ENCODE data around the gene PMF1.
A peak's percentile ranks its signal among the peaks of the same experiment; 100 is the strongest.
"Not testable (repeated sequence)": the region's sequence is repeated elsewhere in the genome, so short reads cannot be mapped to it uniquely, and the experiment has no call there.

The PMF1 gene

GRCh38 chr1:156214024-156214748 is 1.4 kb downstream of the PMF1 start:
- peak overlapping the region; percentile 85 for H3K4me3 ChIP-seq (ENCODE audit: low read depth, low read length)
- TF ChIP-seq CTCF (IDR thresholded peaks at IDR 0.05; ENCODE audit: control insufficient read depth, extremely low read depth, insufficient read depth): no peak
- no peak for DNase-seq (ENCODE audit: low read depth)

- not testable (repeated sequence) for DNase-seq (ENCODE audit: low read depth)
These were observed 3.7 kb downstream of the PMF1 start for GRCh38 chr1:156216361-156217086.

GRCh38 chr1:156217871-156218270 is 5.1 kb downstream of the PMF1 start:
- DNase-seq (ENCODE audit: low read depth): peak; percentile 82
- no peak overlapping the region for H3K4me3 ChIP-seq (ENCODE audit: low read depth, low read length)
- TF ChIP-seq CTCF (IDR thresholded peaks at IDR 0.05; ENCODE audit: control insufficient read depth, extremely low read depth, insufficient read depth): no peak

More at GRCh38 chr1:156216361-156217086, 3.7 kb downstream of the PMF1 start:
- H3K4me3 ChIP-seq (ENCODE audit: low read depth, low read length): not testable (repeated sequence)

GRCh38 chr1:156220226-156220625 is 7.4 kb downstream of the PMF1 start:
- no peak for TF ChIP-seq CTCF (IDR thresholded peaks at IDR 0.05; ENCODE audit: control insufficient read depth, extremely low read depth, insufficient read depth)
- no peak for DNase-seq (ENCODE audit: low read depth)

GRCh38 chr1:156221986-156222692 is 9.3 kb downstream of the PMF1 start:
- TF ChIP-seq CTCF (IDR thresholded peaks at IDR 0.05; ENCODE audit: control insufficient read depth, extremely low read depth, insufficient read depth): no peak
- DNase-seq (ENCODE audit: low read depth): no peak
- H3K4me3 ChIP-seq (ENCODE audit: low read depth, low read length): no peak overlapping the region

More at GRCh38 chr1:156220226-156220625, 7.4 kb downstream of the PMF1 start:
- no peak overlapping the region for H3K4me3 ChIP-seq (ENCODE audit: low read depth, low read length)

GRCh38 chr1:156225677-156226014 is 12.8 kb downstream of the PMF1 start:
- TF ChIP-seq CTCF (IDR thresholded peaks at IDR 0.05; ENCODE audit: control insufficient read depth, extremely low read depth, insufficient read depth): no peak

GRCh38 chr1:156226116-156226538 is 13.3 kb downstream of the PMF1 start:
- H3K4me3 ChIP-seq (ENCODE audit: low read depth, low read length): no peak overlapping the region
- no peak for TF ChIP-seq CTCF (IDR thresholded peaks at IDR 0.05; ENCODE audit: control insufficient read depth, extremely low read depth, insufficient read depth)
- no peak for DNase-seq (ENCODE audit: low read depth)

More at GRCh38 chr1:156225677-156226014, 12.8 kb downstream of the PMF1 start:
- DNase-seq (ENCODE audit: low read depth): no peak
- no peak overlapping the region for H3K4me3 ChIP-seq (ENCODE audit: low read depth, low read length)
